CD14-positive monocyte (primary cell): Measurements from ENCODE around the gene FAM222B. TPM values are rescaled to one million over a fixed set of nuclear protein-coding genes. Genes with fewer than 3 reads are reported as not detected.
A peak's percentile ranks its signal among the peaks of the same experiment; 100 is the strongest.

ENCODE experiments used
- DNase-seq, 3 donors: peaks; one replicate each; pipeline ENCODE4 v3.0.0-alpha.2; 2011 to 2022
- H2AFZ ChIP-seq: 2 replicates; pipeline ENCODE4 v1.6.0; 2012; ENCODE audit warnings: mild to moderate bottlenecking, low read depth, low read length, inconsistent platforms; ENCODE audit not compliant: insufficient read depth, poor library complexity, severe bottlenecking
- H3K27ac ChIP-seq, 2 donors: 1 replicate in 1 of 2; 2 replicates in 1 of 2; pipeline ENCODE4 v1.5.1; 2012 to 2013; ENCODE audit warnings: low read length in 2 of 2, control low read depth in 1 of 2, inconsistent platforms in 1 of 2, low read depth in 1 of 2, mild to moderate bottlenecking in 1 of 2
- H3K27me3 ChIP-seq, 2 donors: one replicate each; pipeline versions ENCODE4 v1.6.0 to v1.6.1; 2011 to 2013; ENCODE audit warnings: low read length in 2 of 2; ENCODE audit not compliant: control insufficient read depth in 2 of 2, insufficient read depth in 2 of 2
- H3K36me3 ChIP-seq, 2 donors: replicated peaks in 1 of 2; 1 replicate in 1 of 2; 2 replicates in 1 of 2; pipeline versions ENCODE4 v1.5.1 to v1.6.1; 2012 to 2013; ENCODE audit warnings: low read length in 2 of 2, control low read depth in 1 of 2, inconsistent platforms in 1 of 2, mild to moderate bottlenecking in 1 of 2; ENCODE audit not compliant: insufficient read depth in 2 of 2, control insufficient read depth in 1 of 2
- H3K4me1 ChIP-seq, 2 donors: 1 replicate in 1 of 2; 2 replicates in 1 of 2; pipeline versions ENCODE4 v1.5.1 to v1.6.1; 2012 to 2013; ENCODE audit warnings: low read length in 2 of 2, control low read depth in 1 of 2, inconsistent platforms in 1 of 2, mild to moderate bottlenecking in 1 of 2, moderate library complexity in 1 of 2; ENCODE audit not compliant: insufficient read depth in 2 of 2, control insufficient read depth in 1 of 2
- H3K4me2 ChIP-seq: replicated peaks from 2 replicates; pipeline ENCODE3; 2012; ENCODE audit warnings: low read length, moderate library complexity, mild to moderate bottlenecking; ENCODE audit not compliant: poor library complexity, severe bottlenecking; ENCODE audit errors: extremely low read depth
- H3K4me3 ChIP-seq, 3 experiments: fragments of 200-600 bp in 1 of 3; sonication (generic) in 1 of 3; replicated peaks in 1 of 3; 1 replicate in 2 of 3; 2 replicates in 1 of 3; pipeline ENCODE4 v1.5.1; 2011 to 2013; ENCODE audit warnings: low read length in 3 of 3, mild to moderate bottlenecking in 3 of 3, control low read depth in 2 of 3, low read depth in 2 of 3, inconsistent platforms in 1 of 3, moderate library complexity in 1 of 3
- H3K79me2 ChIP-seq: 2 replicates; pipeline ENCODE4 v1.6.0; 2012; ENCODE audit warnings: mild to moderate bottlenecking, control low read depth, inconsistent platforms, low read length, moderate library complexity; ENCODE audit not compliant: insufficient read depth
- H3K9ac ChIP-seq: 2 replicates; pipeline ENCODE4 v1.6.0; 2017; ENCODE audit warnings: low read length, mild to moderate bottlenecking; ENCODE audit not compliant: insufficient read depth, poor library complexity, severe bottlenecking
- H3K9me3 ChIP-seq, 2 donors: replicated peaks in 1 of 2; 1 replicate in 1 of 2; 2 replicates in 1 of 2; pipeline versions ENCODE4 v1.5.1 to v1.6.1; 2012 to 2013; ENCODE audit warnings: low read length in 2 of 2, control low read depth in 1 of 2; ENCODE audit not compliant: control insufficient read depth in 1 of 2, insufficient read depth in 1 of 2
- H4K20me1 ChIP-seq: 2 replicates; pipeline ENCODE4 v1.6.0; 2012; ENCODE audit warnings: mild to moderate bottlenecking, low read length, control low read depth, moderate library complexity; ENCODE audit not compliant: insufficient read depth
- H3K27ac Mint-ChIP-seq, 7 donors: one replicate each; pipeline ENCODE4 v1.8.0; 2020; ENCODE audit warnings: mild to moderate bottlenecking in 7 of 7, mixed read lengths in 7 of 7, moderate library complexity in 6 of 7, inconsistent platforms in 2 of 7
- H3K27me3 Mint-ChIP-seq, 3 donors: one replicate each; pipeline ENCODE4 v1.8.0; 2021 to 2022; ENCODE audit warnings: low read depth in 3 of 3, mild to moderate bottlenecking in 3 of 3, mixed read lengths in 3 of 3, moderate library complexity in 3 of 3, inconsistent platforms in 1 of 3
- H3K36me3 Mint-ChIP-seq, 2 donors: one replicate each; pipeline ENCODE4 v1.8.0; 2020; ENCODE audit warnings: mixed read lengths in 2 of 2, inconsistent platforms in 1 of 2, mild to moderate bottlenecking in 1 of 2
- H3K4me1 Mint-ChIP-seq: one replicate; pipeline ENCODE4 v1.8.0; 2020; ENCODE audit warnings: mild to moderate bottlenecking, mixed read lengths
- H3K4me3 Mint-ChIP-seq, 2 donors: one replicate each; pipeline ENCODE4 v1.8.0; 2020; ENCODE audit warnings: mild to moderate bottlenecking in 2 of 2, mixed read lengths in 2 of 2, moderate library complexity in 1 of 2
- H3K9me3 Mint-ChIP-seq, 7 donors: one replicate each; pipeline ENCODE4 v1.8.0; 2020 to 2022; ENCODE audit warnings: mixed read lengths in 7 of 7, mild to moderate bottlenecking in 6 of 7, moderate library complexity in 6 of 7, inconsistent platforms in 2 of 7
- CTCF ChIP-seq: fragments of 200-600 bp; IDR thresholded peaks from one replicate; pipeline ENCODE4 v1.8.0; 2022; ENCODE audit warnings: antibody characterized with exemption, mild to moderate bottlenecking
- WGBS: methylation state at CpG from one replicate; pipeline ENCODE4 v1.1.5; 2013; ENCODE audit warnings: missing lambda C conversion rate; ENCODE audit not compliant: insufficient coverage; 5-methylcytosine and 5-hydroxymethylcytosine counted together
- intact Hi-C, 2 donors: fragments of 100-400 bp; cut with micrococcal nuclease; formaldehyde crosslinking; loops; one replicate each; pipeline versions ENCODE4 v1.15.0 to v1.15.1; 2023
- polyA plus RNA-seq, 3 donors: library from polyadenylated mRNA; depleted of rRNA in 1 of 3; unstranded in 2 of 3; stranded (reverse) in 1 of 3; fragments of 300-500 nt in 2 of 3; fragments of >200 nt in 1 of 3; fragmentation: Illumina TruSeq in 2 of 3; gene quantifications; 1 replicate in 2 of 3; 2 replicates in 1 of 3; pipeline ENCODE4 v1.2.3, GENCODE V29; 2012 to 2021

Gene FAM222B
- polyA plus RNA-seq, 3 donors: 1.5 to 8.6 (median 1.9) TPM

GRCh38 chr17:28867276-28867675, 24.7 kb upstream of the FAM222B start:
- no peaks in the 10 kb centered on the region for H3K9me3 Mint-ChIP-seq
- no peak overlapping the region for H3K4me3 Mint-ChIP-seq
- H3K4me1 Mint-ChIP-seq: peaks cover 10% of the 10 kb centered on the region
- H3K27me3 Mint-ChIP-seq: peaks cover 0 to 3% (median 2%) of the 10 kb centered on the region in 3 donors
- H3K9me3 ChIP-seq: no peaks in the 10 kb centered on the region
- intact Hi-C loops: no loop called here
- no peak overlapping the region for H3K4me3 ChIP-seq
- H3K9ac ChIP-seq: no peak overlapping the region
- H3K27ac Mint-ChIP-seq: no peak overlapping the region
- no peak overlapping the region for H3K27ac ChIP-seq
- H3K4me2 ChIP-seq: no peak overlapping the region
- H3K36me3 Mint-ChIP-seq: no peaks in the 10 kb centered on the region
- no peak for TF ChIP-seq CTCF
- WGBS: 80% methylated on average over 1 of the region's 7 CpGs
- no peak overlapping the region for H2AFZ ChIP-seq
- H3K79me2 ChIP-seq: no peaks in the 10 kb centered on the region
- H3K36me3 ChIP-seq: no peaks in the 10 kb centered on the region
- no peaks in the 10 kb centered on the region for H3K27me3 ChIP-seq
- peaks cover 3 to 9% of the 10 kb centered on the region in 2 donors for H3K4me1 ChIP-seq
- no peaks in the 10 kb centered on the region for H4K20me1 ChIP-seq
- no peak for DNase-seq

GRCh38 chr17:28865946-28866752, 23.6 kb upstream of the FAM222B start:
- Histone ChIP-seq H3K9me3 (no peaks in the 10 kb centered on the region), H3K27ac (no peak overlapping the region), H3K79me2 (no peaks in the 10 kb centered on the region), H3K27me3 (no peaks in the 10 kb centered on the region), H4K20me1 (no peaks in the 10 kb centered on the region), H3K4me1 (peaks cover 3 to 9% of the 10 kb centered on the region in 2 donors), H3K4me2 (no peak overlapping the region), H3K4me3 (no peak overlapping the region), H3K9ac (no peak overlapping the region), H2AFZ (peak overlapping the region; percentile 62), H3K36me3 (peaks cover 2 to 5% of the 10 kb centered on the region in 2 donors)
- Mint-ChIP-seq H3K27me3 (peaks cover 0 to 3% (median 2%) of the 10 kb centered on the region in 3 donors), H3K9me3 (no peaks in the 10 kb centered on the region), H3K4me1 (peaks cover 10% of the 10 kb centered on the region), H3K4me3 (peak overlapping the region in 1 of 2 donors; percentile 17), H3K36me3 (peaks cover 0 to 7% of the 10 kb centered on the region in 2 donors), H3K27ac (peak overlapping the region in 1 of 7 donors; percentile 21)
- 84% methylated on average over 9 of the region's 13 CpGs for WGBS
- TF ChIP-seq CTCF: no peak
- DNase-seq: peak; percentile 23 to 34 (median 29)
- intact Hi-C loops: no loop called here
